ENCODE measurements around the gene LRRC46. TPM values are rescaled to one million over a fixed set of nuclear protein-coding genes. Genes with fewer than 3 reads are reported as not detected.
A peak's percentile ranks its signal among the peaks of the same experiment; 100 is the strongest.

LRRC46 gene
- total and polyA plus RNA-seq, 9 of the 15 experiments (the other 6 are each of a cell fraction or from before 2014, with no cell fraction given): 0.39 to 1.4 (median 0.53) TPM; not detected in 1

GRCh38 chr17:47785538-47786123 lies 45.8 kb upstream of the LRRC46 start (continued):
- TF ChIP-seq ZNF511 (CRISPR knock-in tag; IDR thresholded peaks at IDR 0.05): peak; percentile 91
- peak; percentile 99 for TF ChIP-seq EHMT2 (IDR thresholded peaks at IDR 0.05)
- 0 out of 2 replicates have a peak, but pooled peaks have one; percentile 38 for TF ChIP-seq ZNF232 (CRISPR knock-in tag; IDR thresholded peaks at IDR 0.05)
- no peak for TF ChIP-seq STAT5A (IDR thresholded peaks at IDR 0.05; ENCODE audit: borderline replicate concordance, low read length)
- no peak for TF ChIP-seq ESRRA (IDR thresholded peaks at IDR 0.05; ENCODE audit: borderline replicate concordance, low read depth)
- no peak for TF ChIP-seq THAP7 (CRISPR knock-in tag; IDR thresholded peaks at IDR 0.05)
- TF ChIP-seq L3MBTL2 (IDR thresholded peaks at IDR 0.05): no peak
- 0 out of 2 replicates have a peak, but pooled peaks have one; percentile 35 for TF ChIP-seq ZNF224 (CRISPR knock-in tag; IDR thresholded peaks at IDR 0.05)
- no peak for TF ChIP-seq CHD1 (IDR thresholded peaks at IDR 0.05; ENCODE audit: low read length)
- TF ChIP-seq ZNF586 (CRISPR knock-in tag; conservative IDR thresholded peaks at IDR 0.05): no peak
- 0 out of 2 replicates have a peak, but pooled peaks have one; percentile 57 for TF ChIP-seq FOXK1 (CRISPR knock-in tag; IDR thresholded peaks at IDR 0.05; ENCODE audit: borderline replicate concordance)
- TF ChIP-seq DIDO1 (tag; IDR thresholded peaks at IDR 0.05; ENCODE audit: low read depth): no peak
- TF ChIP-seq MCM3 (IDR thresholded peaks at IDR 0.05): no peak
- TF ChIP-seq FOXP4 (CRISPR knock-in tag; IDR thresholded peaks at IDR 0.05; ENCODE audit: borderline replicate concordance): peak; percentile 57; the same call in 1 of the 2 replicates
- TF ChIP-seq ZNF197 (CRISPR knock-in tag; IDR thresholded peaks at IDR 0.05; ENCODE audit: low read depth): no peak
- TF ChIP-seq TBP (optimal IDR thresholded peaks at IDR 0.05; ENCODE audit: low read depth, low read length): no peak
- TF ChIP-seq PRMT5 (CRISPR knock-in tag; IDR thresholded peaks at IDR 0.05): peak; percentile 92; the same call in 1 of the 2 replicates
- TF ChIP-seq HDAC2 (IDR thresholded peaks at IDR 0.05): peak; percentile 38; the same call in 1 of the 2 replicates
- no peak for TF ChIP-seq PBX2 (CRISPR knock-in tag; IDR thresholded peaks at IDR 0.05; ENCODE audit: low read depth)
- peak; percentile 67 for TF ChIP-seq PBX2 (tag; conservative IDR thresholded peaks at IDR 0.05; ENCODE audit: low read depth)
- TF ChIP-seq SMAD3 (CRISPR knock-in tag; conservative IDR thresholded peaks at IDR 0.05): 0 out of 2 replicates have a peak, but pooled peaks have one; percentile 9
- no peak for TF ChIP-seq HDAC8 (tag; IDR thresholded peaks at IDR 0.05)
- TF ChIP-seq CREB3 (tag; conservative IDR thresholded peaks at IDR 0.05; ENCODE audit: low read depth): 0 out of 2 replicates have a peak, but pooled peaks have one; percentile 45
